Body of pancreas (tissue), 4 donors: ENCODE data around the gene ACAD10. TPM values are rescaled to one million over a fixed set of nuclear protein-coding genes. Genes with fewer than 3 reads are reported as not detected.
A peak's percentile ranks its signal among the peaks of the same experiment; 100 is the strongest.

Experiments
- ATAC-seq: fragments of 150-250 bp; one replicate; pipeline ENCODE4 v1.9.1; 2016
- DNase-seq, 4 donors: peaks; one replicate each; pipeline ENCODE4 v3.0.0-alpha.2; 2019
- H3K27ac ChIP-seq, 4 donors: fragments of 200-600 bp; sonication (generic); 1 replicate in 3 of 4; 2 replicates in 1 of 4; pipeline versions ENCODE4 v1.5.1 to v1.6.1; 2016 to 2019; ENCODE audit warnings: mild to moderate bottlenecking in 1 of 4, mixed read lengths in 1 of 4, moderate library complexity in 1 of 4
- H3K27me3 ChIP-seq, 2 donors: fragments of 200-600 bp; sonication (generic); one replicate each; pipeline ENCODE4 v1.6.0; 2016; ENCODE audit warnings: mild to moderate bottlenecking in 1 of 2
- H3K36me3 ChIP-seq, 2 donors: fragments of 200-600 bp; sonication (generic); replicated peaks in 1 of 2; 2 replicates each; pipeline ENCODE4 v1.5.1; 2016; ENCODE audit warnings: low read depth in 2 of 2; ENCODE audit not compliant: insufficient read depth in 1 of 2
- H3K4me1 ChIP-seq: fragments of 200-600 bp; sonication (generic); one replicate; pipeline ENCODE4 v1.6.0; 2016
- H3K4me3 ChIP-seq, 2 donors: fragments of 200-600 bp; sonication (generic); 1 replicate in 1 of 2; 2 replicates in 1 of 2; pipeline ENCODE4 v1.5.1; 2016 to 2019
- H3K9me3 ChIP-seq, 3 donors: fragments of 200-600 bp; sonication (generic); 1 replicate in 2 of 3; 2 replicates in 1 of 3; pipeline ENCODE4 v1.5.1; 2016
- CTCF ChIP-seq, 7 experiments: fragments of 450-650 bp in 4 of 7; fragments of 200-600 bp in 3 of 7; sonication (generic) in 3 of 7; IDR thresholded peaks; one replicate each; pipeline ENCODE4 v1.5.1; 2016 to 2019; ENCODE audit warnings: antibody characterized with exemption in 7 of 7
- POLR2A ChIP-seq, 3 donors: fragments of 450-650 bp; IDR thresholded peaks; one replicate each; pipeline ENCODE4 v1.6.1; 2016; ENCODE audit warnings: antibody characterized with exemption in 3 of 3, mild to moderate bottlenecking in 2 of 3
- WGBS, 2 donors: methylation state at CpG; one replicate each; pipeline ENCODE4 v1.1.5; 2017; 5-methylcytosine and 5-hydroxymethylcytosine counted together
- intact Hi-C: fragments of 100-400 bp; cut with DNase I; formaldehyde crosslinking; loops from one replicate; pipeline ENCODE4 v1.15.1; 2023
- total RNA-seq, 2 donors: library from RNA; depleted of rRNA; stranded (reverse); fragments of >200 nt; gene quantifications; one replicate each; pipeline ENCODE4 v1.1.0, GENCODE V29; 2016

The ACAD10 gene
- total RNA-seq, 2 donors from 2014 or later, result 20.8 to 35.3 TPM

DNA sequence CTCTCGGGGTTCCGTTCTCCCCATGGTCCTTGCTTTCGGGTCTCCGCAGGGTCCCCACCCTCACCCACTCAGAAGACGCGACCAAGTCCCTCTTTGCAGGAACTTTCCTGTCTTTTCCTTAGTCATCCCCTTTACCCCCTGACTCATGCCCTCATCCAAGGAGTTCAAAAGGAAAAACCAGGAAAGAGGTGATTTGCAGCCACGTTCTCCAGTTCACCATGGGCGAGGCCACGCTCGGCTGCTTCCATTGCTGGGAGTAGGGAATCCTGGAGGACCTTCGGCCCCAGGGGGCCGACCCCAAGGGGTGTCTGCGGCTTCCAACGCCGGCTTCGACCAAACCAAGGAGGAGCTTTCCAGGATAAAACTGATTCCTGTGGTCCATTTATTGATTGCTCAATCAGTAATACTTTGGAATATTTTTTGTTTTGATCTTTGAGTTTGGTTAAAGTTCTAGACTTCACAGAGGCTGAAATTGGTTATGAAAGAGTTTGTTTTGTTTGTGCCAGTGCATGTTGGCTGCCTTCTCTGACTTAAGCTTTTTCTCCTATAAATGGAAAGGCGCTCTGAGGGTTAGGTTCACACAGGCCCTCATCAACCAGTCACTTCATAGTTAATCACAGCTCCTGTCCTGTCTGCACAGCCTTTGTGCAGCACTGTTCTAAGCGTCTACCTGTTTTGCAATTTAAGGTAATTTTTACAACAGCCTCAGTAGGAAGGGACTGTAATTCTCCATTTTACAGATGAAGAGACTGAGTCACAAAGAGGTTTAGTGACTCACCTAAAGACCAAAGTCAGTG, 81.7 kb downstream of the ACAD10 start:
- H3K27ac ChIP-seq, result peak overlapping the region; percentile 77 to 87 (median 81)
- H3K9me3 ChIP-seq, result no peaks in the 10 kb centered on the region
- ATAC-seq (peak; percentile 46), DNase-seq (no peak)
- peaks cover 44% of the 10 kb centered on the region for H3K4me1 ChIP-seq
- H3K27me3 ChIP-seq, result no peaks in the 10 kb centered on the region
- peak overlapping the region; percentile 32 to 44 for H3K4me3 ChIP-seq
- TF ChIP-seq POLR2A (IDR thresholded peaks at IDR 0.05), result no peak
- no peak for TF ChIP-seq CTCF (IDR thresholded peaks at IDR 0.05)
- WGBS, 2 donors, result 4 to 8% methylated on average over 18 of the region's 18 CpGs
- H3K36me3 ChIP-seq, result no peaks in the 10 kb centered on the region
- intact Hi-C loops, result no loop called here

- TF ChIP-seq CTCF (IDR thresholded peaks at IDR 0.05), result no peak
- no peak for TF ChIP-seq POLR2A (IDR thresholded peaks at IDR 0.05)
- peaks cover 52% of the 10 kb centered on the region for H3K4me1 ChIP-seq
- H3K9me3 ChIP-seq, result no peaks in the 10 kb centered on the region
- intact Hi-C loops, result no loop called here
- ATAC-seq (no peak), DNase-seq (no peak)
- no peaks in the 10 kb centered on the region for H3K27me3 ChIP-seq
- H3K36me3 ChIP-seq, result no peaks in the 10 kb centered on the region
- H3K4me3 ChIP-seq, result no peak overlapping the region
- 76 to 80% methylated on average over 9 of the region's 9 CpGs for WGBS, 2 donors
- H3K27ac ChIP-seq, result peak overlapping the region in 1 of 4 donors; percentile 83
Observed at GRCh38 chr12:111768159-111768895, 82.5 kb downstream of the ACAD10 start.

DNA sequence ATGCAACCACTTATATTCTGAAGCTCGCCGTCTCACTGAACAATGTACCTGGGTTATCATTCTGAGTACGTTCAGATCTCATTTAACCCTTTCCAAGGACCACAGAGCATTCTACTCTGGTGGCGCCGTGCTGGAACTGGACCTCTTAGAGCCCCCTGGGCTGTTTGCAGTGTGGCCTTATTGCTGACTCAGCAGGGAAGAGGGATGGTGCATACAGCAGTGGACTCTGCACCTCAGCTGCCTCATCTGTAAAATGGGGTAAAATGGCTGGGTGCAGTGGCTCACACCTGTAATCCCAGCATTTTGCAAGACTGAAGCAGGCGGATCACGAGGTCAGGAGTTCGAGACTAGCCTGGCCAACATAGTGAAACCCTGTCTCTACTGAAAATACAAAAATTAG, 83.7 kb downstream of the ACAD10 start:
- no peak for ATAC-seq
- H3K4me3 ChIP-seq, result no peak overlapping the region
- TF ChIP-seq CTCF (IDR thresholded peaks at IDR 0.05) (no peak), POLR2A (IDR thresholded peaks at IDR 0.05) (no peak)
- no peak for DNase-seq
- no peaks in the 10 kb centered on the region for H3K9me3 ChIP-seq
- intact Hi-C loops, result no loop called here
- H3K4me1 ChIP-seq, result peaks cover 65% of the 10 kb centered on the region
- no peaks in the 10 kb centered on the region for H3K27me3 ChIP-seq
- 75 to 77% methylated on average over 7 to 8 of the region's 8 CpGs for WGBS, 2 donors
- H3K36me3 ChIP-seq, result no peaks in the 10 kb centered on the region
- no peak overlapping the region for H3K27ac ChIP-seq

GRCh38 chr12:111773801-111774551, 88.1 kb downstream of the ACAD10 start:
- intact Hi-C loops, result no loop called here
- Histone ChIP-seq H3K9me3 (no peaks in the 10 kb centered on the region), H3K27ac (peak overlapping the region; percentile 91 to 96 (median 94)), H3K27me3 (no peaks in the 10 kb centered on the region), H3K4me3 (no peak overlapping the region), H3K36me3 (no peaks in the 10 kb centered on the region), H3K4me1 (peaks cover 80% of the 10 kb centered on the region)
- ATAC-seq (peak; percentile 3), DNase-seq (peak; percentile 51 to 80 (median 68))
- TF ChIP-seq POLR2A (IDR thresholded peaks at IDR 0.05) (peak in 1 of 3 donors; percentile 12), CTCF (IDR thresholded peaks at IDR 0.05) (no peak)
- WGBS, 2 donors, result 27 to 29% methylated on average over 17 of the region's 17 CpGs
